PC-3 (cell line): Measurements from ENCODE around the gene ADK. TPM values are rescaled to one million over a fixed set of nuclear protein-coding genes. Genes with fewer than 3 reads are reported as not detected.

Source experiments
- ATAC-seq: fragments of 200-7000 bp; cut with Tn5 transposase; 2 replicates; pipeline ENCODE4 v1.9.1; 2020; ENCODE audit warnings: mild to moderate bottlenecking, moderate library complexity
- BruUV-seq: library from RNA; stranded (reverse); fragments of 400-500 nt; replicated peaks from 2 replicates; lab custom pipeline; 2021; lab: Mats Ljungman, UMichigan
- CTCF ChIA-PET: fragments of 300-600 bp; sonication (Branson Sonifier 250); formaldehyde crosslinking; loops from one replicate; lab custom pipeline; 2022; ENCODE audit warnings: antibody characterized with exemption; lab: Charles Lee
- POLR2A ChIA-PET: fragments of 300-600 bp; sonication (Branson Sonifier 250); formaldehyde crosslinking; loops from one replicate; lab custom pipeline; 2022; ENCODE audit warnings: antibody characterized with exemption; ENCODE audit not compliant: unreplicated experiment; lab: Charles Lee
- DNase-seq: peaks from one replicate; pipeline ENCODE4 v3.0.0-alpha.2; 2015
- H2AFZ ChIP-seq: fragments of 300-600 bp; sonication (generic); 2 replicates; pipeline ENCODE4 v1.6.0; 2016; ENCODE audit warnings: antibody characterized with exemption, low read length
- H3F3A ChIP-seq: fragments of 300-600 bp; sonication (generic); one replicate; pipeline ENCODE4 v1.6.0; 2017; ENCODE audit warnings: antibody characterized with exemption, low read length, control low read depth, mild to moderate bottlenecking; ENCODE audit not compliant: unreplicated experiment
- H3K27ac ChIP-seq: fragments of 300-600 bp; sonication (generic); 2 replicates; pipeline ENCODE4 v1.5.1; 2016; ENCODE audit warnings: mild to moderate bottlenecking, low read length
- H3K27me3 ChIP-seq: fragments of 300-600 bp; sonication (generic); 2 replicates; pipeline ENCODE4 v1.6.1; 2016; ENCODE audit warnings: low read length, mixed read lengths
- H3K36me3 ChIP-seq: fragments of 300-600 bp; sonication (generic); 2 replicates; pipeline ENCODE4 v1.6.1; 2016; ENCODE audit warnings: low read depth, mixed run types, low read length, mixed read lengths
- H3K4me1 ChIP-seq: fragments of 300-600 bp; sonication (generic); 2 replicates; pipeline ENCODE4 v1.5.1; 2016; ENCODE audit warnings: low read length; ENCODE audit not compliant: insufficient read depth
- H3K4me2 ChIP-seq: fragments of 300-600 bp; sonication (generic); 2 replicates; pipeline ENCODE4 v1.6.0; 2016; ENCODE audit warnings: low read length
- H3K4me3 ChIP-seq: fragments of 300-600 bp; sonication (generic); 2 replicates; pipeline ENCODE4 v1.5.1; 2016; ENCODE audit warnings: mild to moderate bottlenecking, low read length, mixed read lengths
- H3K79me2 ChIP-seq: fragments of 300-600 bp; sonication (generic); 2 replicates; pipeline ENCODE4 v1.6.1; 2017; ENCODE audit warnings: low read length, mixed read lengths
- H3K9ac ChIP-seq: fragments of 300-600 bp; sonication (generic); 2 replicates; pipeline ENCODE4 v1.6.0; 2016; ENCODE audit warnings: mild to moderate bottlenecking, low read length
- H3K9me2 ChIP-seq: fragments of 300-600 bp; sonication (generic); replicated peaks from 2 replicates; pipeline ENCODE4 v1.6.1; 2016; ENCODE audit warnings: mixed run types, low read length, mixed read lengths
- H3K9me3 ChIP-seq: fragments of 300-600 bp; sonication (generic); 2 replicates; pipeline ENCODE4 v1.6.1; 2016; ENCODE audit warnings: low read length, mixed read lengths
- H4K20me1 ChIP-seq: fragments of 300-600 bp; sonication (generic); 2 replicates; pipeline ENCODE4 v1.6.1; 2016; ENCODE audit warnings: low read length, mixed read lengths
- CTCF ChIP-seq: fragments of 300-600 bp; sonication (generic); conservative IDR thresholded peaks from 2 replicates; pipeline ENCODE4 v1.5.1; 2017; ENCODE audit warnings: antibody characterized with exemption, low read depth, mild to moderate bottlenecking, low read length
- EZH2 ChIP-seq: fragments of 300-600 bp; sonication (generic); IDR thresholded peaks from one replicate; pipeline ENCODE4 v1.6.1; 2017; ENCODE audit warnings: antibody characterized with exemption, mild to moderate bottlenecking, low read length; ENCODE audit not compliant: unreplicated experiment
- EZH2phosphoT487 ChIP-seq: fragments of 300-600 bp; sonication (generic); IDR thresholded peaks from 2 replicates; pipeline ENCODE4 v1.6.1; 2018; ENCODE audit warnings: mild to moderate bottlenecking, antibody characterized with exemption, low read length, borderline replicate concordance
- intact Hi-C: fragments of 100-400 bp; cut with micrococcal nuclease; formaldehyde crosslinking; loops from 2 replicates; pipeline ENCODE4 v1.9.0; 2023
- total RNA-seq: library from RNA; depleted of rRNA; stranded (reverse); fragments of >200 nt; gene quantifications from 2 replicates; pipeline ENCODE4 v1.2.3, GENCODE V29; 2014

The ADK gene
- total RNA-seq, 1 experiment from 2014 or later: 256 TPM

GRCh38 chr10:74177140-74177677, 26.2 kb downstream of the ADK start:
- Histone ChIP-seq H3K79me2 (peaks cover 64% of the 10 kb centered on the region), H2AFZ (peak overlapping the region; percentile 72)
- peak; percentile 47 for ATAC-seq

GRCh38 chr10:74178042-74178791, 27.2 kb downstream of the ADK start:
- TF ChIP-seq EZH2phosphoT487 (no peak), EZH2 (no peak), CTCF (no peak)
- DNase-seq: peak; percentile 46
- Histone ChIP-seq H3K79me2 (peaks cover 74% of the 10 kb centered on the region), H3K27ac (no peak overlapping the region), H3F3A (no peaks in the 10 kb centered on the region), H3K9ac (no peak overlapping the region), H3K4me2 (peak overlapping the region; percentile 63), H2AFZ (no peak overlapping the region), H3K9me2 (no peaks in the 10 kb centered on the region), H4K20me1 (peaks cover 43% of the 10 kb centered on the region), H3K36me3 (peaks cover 19% of the 10 kb centered on the region), H3K9me3 (no peaks in the 10 kb centered on the region), H3K27me3 (no peaks in the 10 kb centered on the region), H3K4me3 (peak overlapping the region; percentile 49), H3K4me1 (peaks cover 45% of the 10 kb centered on the region)
- ChIA-PET CTCF (interaction anchor here (0.6 to 2.3 kb wide), 3 partner anchors 11 to 892 kb away, joined by 3 to 9 read pairs (median 6); no protein-coding TSS in a partner anchor), POLR2A (interaction anchor here (0.5 to 2.1 kb wide), 11 partner anchors 9 to 181 kb away, joined by 3 to 19 read pairs (median 5); partner anchors contain the start of gene VCL)
- BruUV-seq: no TSS peak
- no peak for ATAC-seq
- intact Hi-C loops: loop anchor here (5.0 kb wide), 1 partner anchor 1224 kb away; the partner anchor contains the start of gene ZNF503

More at GRCh38 chr10:74177140-74177677, 26.2 kb downstream of the ADK start:
- no peak for TF ChIP-seq CTCF
- no peak for TF ChIP-seq EZH2
- no peak for TF ChIP-seq EZH2phosphoT487
- TSS peak; percentile 55 for BruUV-seq
- CTCF ChIA-PET: interaction anchor here (0.6 to 2.3 kb wide), 3 partner anchors 12 to 893 kb away, joined by 3 to 9 read pairs (median 6); no protein-coding TSS in a partner anchor
- no peaks in the 10 kb centered on the region for H3K9me3 ChIP-seq
- H3K4me3 ChIP-seq: peak overlapping the region; percentile 69
- POLR2A ChIA-PET: interaction anchor here (0.6 to 2.1 kb wide), 9 partner anchors 10 to 52 kb away, joined by 3 to 18 read pairs (median 3); no protein-coding TSS in a partner anchor
- peak; percentile 98 for DNase-seq
- peak overlapping the region; percentile 78 for H3K9ac ChIP-seq
- peaks cover 35% of the 10 kb centered on the region for H4K20me1 ChIP-seq
- peak overlapping the region; percentile 76 for H3K27ac ChIP-seq
- no peaks in the 10 kb centered on the region for H3K9me2 ChIP-seq
- intact Hi-C loops: loop anchor here (1.0 to 5.0 kb wide), 3 partner anchors 9 to 1225 kb away; partner anchors contain the start of genes KAT6B and ZNF503
- H3F3A ChIP-seq: no peaks in the 10 kb centered on the region
- peaks cover 45% of the 10 kb centered on the region for H3K4me1 ChIP-seq
- peak overlapping the region; percentile 77 for H3K4me2 ChIP-seq
- no peaks in the 10 kb centered on the region for H3K27me3 ChIP-seq
- H3K36me3 ChIP-seq: peaks cover 19% of the 10 kb centered on the region
